GM18526 (cell line): ENCODE data around the gene WDR90.

Experiments used
- POLR2A ChIP-seq: IDR thresholded peaks from 3 replicates; pipeline ENCODE4 v1.6.1; 2011; ENCODE audit not compliant: insufficient read length; ENCODE audit errors: extremely low read depth

The WDR90 gene

GRCh38 chr16:672851-673250 is 23.7 kb downstream of the WDR90 start:
- TF ChIP-seq POLR2A, result no peak

GRCh38 chr16:673399-673991 is 24.3 kb downstream of the WDR90 start:
- TF ChIP-seq POLR2A, result no peak

- TF ChIP-seq POLR2A, result no peak
Measured at GRCh38 chr16:674214-674881, 25.2 kb downstream of the WDR90 start.

- TF ChIP-seq POLR2A, result no peak
Measured at GRCh38 chr16:674968-675883, 26.1 kb downstream of the WDR90 start, which contains the start of gene RHBDL1. RHBDL1 (plus strand) TSS chr16:675671; CDS start chr16:675791, 120 bp downstream.

- no peak for TF ChIP-seq POLR2A
Measured at GRCh38 chr16:675884-676564, 26.9 kb downstream of the WDR90 start.

GRCh38 chr16:676565-676902 is 27.4 kb downstream of the WDR90 start:
- TF ChIP-seq POLR2A, result no peak

GRCh38 chr16:676913-677312 is 27.7 kb downstream of the WDR90 start:
- TF ChIP-seq POLR2A, result no peak

- no peak for TF ChIP-seq POLR2A
Measured at GRCh38 chr16:677316-678190, 28.4 kb downstream of the WDR90 start.

- TF ChIP-seq POLR2A, result no peak
Measured at GRCh38 chr16:678209-678857, 29.2 kb downstream of the WDR90 start.

- no peak for TF ChIP-seq POLR2A
Measured at GRCh38 chr16:678858-679813, 30.0 kb downstream of the WDR90 start.

- TF ChIP-seq POLR2A, result peak; percentile 88
Measured at GRCh38 chr16:679814-680624, 30.9 kb downstream of the WDR90 start, which contains the start of gene STUB1. STUB1 (plus strand) TSS chr16:680410; CDS start chr16:680526, 116 bp downstream.

- no peak for TF ChIP-seq POLR2A
Measured at GRCh38 chr16:680625-680945, 31.4 kb downstream of the WDR90 start.
